ENCODE measurements around the gene TBC1D8. TPM values are rescaled to one million over a fixed set of nuclear protein-coding genes. Genes with fewer than 3 reads are reported as not detected.

The TBC1D8 gene
- total RNA-seq, 1 experiment from 2014 or later, result 5.1 TPM

DNA sequence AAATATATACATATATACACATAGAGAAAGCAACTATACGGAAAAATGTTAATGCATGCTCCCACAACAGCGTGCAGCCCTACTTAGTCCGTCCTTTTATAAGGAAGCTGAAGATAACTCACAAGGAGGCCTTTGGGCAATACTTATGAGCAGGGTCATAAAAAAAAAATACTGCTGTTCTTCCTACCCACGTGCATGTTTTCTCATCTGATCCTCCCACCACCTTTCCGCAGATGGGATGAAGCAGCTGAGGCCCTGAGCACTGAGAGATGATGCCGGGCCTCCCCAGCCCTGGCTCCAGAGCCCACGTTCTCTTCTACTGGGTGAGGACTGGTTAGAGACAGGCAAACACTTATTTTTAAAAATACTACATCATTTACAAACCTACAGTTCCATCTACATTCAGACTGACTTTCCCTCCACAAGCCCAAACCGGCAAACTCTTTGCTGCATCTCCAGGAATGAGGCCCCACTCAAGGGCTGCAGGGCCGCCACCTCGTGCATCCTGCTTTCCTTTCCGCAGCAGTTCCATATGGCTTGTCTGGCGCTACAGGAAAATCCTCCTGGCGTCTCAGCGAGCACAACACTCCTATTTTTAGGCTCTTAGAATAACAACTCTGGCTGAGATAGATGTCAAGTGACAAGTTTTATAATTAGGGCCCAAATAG, 41.6 kb downstream of the TBC1D8 start:
- DNase-seq (ENCODE audit: low spot score), result no peak
- ChIA-PET POLR2A (ENCODE audit: low non-redundant PET) (no interaction called here), CTCF (no interaction called here)
- intact Hi-C loops (cut with micrococcal nuclease; ENCODE audit: unreplicated experiment), result no loop called here
- TF ChIP-seq EZH2 (IDR thresholded peaks at IDR 0.05; ENCODE audit: borderline replicate concordance, low read depth, low read length, poor library complexity, severe bottlenecking), result no peak
- TF ChIP-seq, protein P1, sequence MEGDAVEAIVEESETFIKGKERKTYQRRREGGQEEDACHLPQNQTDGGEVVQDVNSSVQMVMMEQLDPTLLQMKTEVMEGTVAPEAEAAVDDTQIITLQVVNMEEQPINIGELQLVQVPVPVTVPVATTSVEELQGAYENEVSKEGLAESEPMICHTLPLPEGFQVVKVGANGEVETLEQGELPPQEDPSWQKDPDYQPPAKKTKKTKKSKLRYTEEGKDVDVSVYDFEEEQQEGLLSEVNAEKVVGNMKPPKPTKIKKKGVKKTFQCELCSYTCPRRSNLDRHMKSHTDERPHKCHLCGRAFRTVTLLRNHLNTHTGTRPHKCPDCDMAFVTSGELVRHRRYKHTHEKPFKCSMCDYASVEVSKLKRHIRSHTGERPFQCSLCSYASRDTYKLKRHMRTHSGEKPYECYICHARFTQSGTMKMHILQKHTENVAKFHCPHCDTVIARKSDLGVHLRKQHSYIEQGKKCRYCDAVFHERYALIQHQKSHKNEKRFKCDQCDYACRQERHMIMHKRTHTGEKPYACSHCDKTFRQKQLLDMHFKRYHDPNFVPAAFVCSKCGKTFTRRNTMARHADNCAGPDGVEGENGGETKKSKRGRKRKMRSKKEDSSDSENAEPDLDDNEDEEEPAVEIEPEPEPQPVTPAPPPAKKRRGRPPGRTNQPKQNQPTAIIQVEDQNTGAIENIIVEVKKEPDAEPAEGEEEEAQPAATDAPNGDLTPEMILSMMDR (conservative IDR thresholded peaks at IDR 0.05; ENCODE audit: low read depth, low read length), result no peak
- no peak overlapping the region for H3K4me3 ChIP-seq (ENCODE audit: low read depth, low read length, poor library complexity, severe bottlenecking)
- no peaks in the 10 kb centered on the region for H3K27me3 ChIP-seq (replicated peaks; ENCODE audit: insufficient read depth, low read depth, low read length, poor library complexity)
- H3K36me3 ChIP-seq (ENCODE audit: insufficient read depth, low read length, poor library complexity, severe bottlenecking), result no peaks in the 10 kb centered on the region
- H3K4me1 ChIP-seq (ENCODE audit: insufficient read depth, low read length, poor library complexity, severe bottlenecking), result peaks cover 23% of the 10 kb centered on the region
- H3K27ac ChIP-seq (ENCODE audit: low read depth, low read length, poor library complexity, severe bottlenecking), result no peak overlapping the region
- no peaks in the 10 kb centered on the region for H3K9me3 ChIP-seq (ENCODE audit: low read depth, low read length, poor library complexity, severe bottlenecking)
- no TSS peak for BruUV-seq (replicated peaks)

DNA sequence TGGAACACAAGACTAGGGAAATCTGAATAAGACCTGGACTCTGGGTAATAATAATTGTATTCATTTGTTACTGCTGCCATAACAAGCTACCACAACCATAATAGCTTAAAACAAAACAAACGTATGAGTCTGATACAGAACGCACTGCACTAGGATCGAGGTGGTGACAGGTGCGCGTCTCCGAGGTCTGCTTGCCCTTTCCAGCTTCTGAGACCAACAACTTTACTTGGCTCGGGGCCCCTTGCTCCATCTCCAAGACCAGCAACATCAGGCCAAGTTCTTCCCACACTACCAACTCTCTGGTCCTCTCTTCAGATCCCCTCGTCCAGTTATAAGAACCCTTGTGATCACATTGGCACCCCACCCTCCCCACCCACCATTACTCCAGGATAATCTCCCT, 42.8 kb downstream of the TBC1D8 start:
- no peaks in the 10 kb centered on the region for H3K36me3 ChIP-seq (ENCODE audit: insufficient read depth, low read length, poor library complexity, severe bottlenecking)
- TF ChIP-seq EZH2 (IDR thresholded peaks at IDR 0.05; ENCODE audit: borderline replicate concordance, low read depth, low read length, poor library complexity, severe bottlenecking), result no peak
- TF ChIP-seq, protein P1 (conservative IDR thresholded peaks at IDR 0.05; ENCODE audit: low read depth, low read length), result no peak
- ChIA-PET CTCF (no interaction called here), POLR2A (ENCODE audit: low non-redundant PET) (no interaction called here)
- intact Hi-C loops (cut with micrococcal nuclease; ENCODE audit: unreplicated experiment), result no loop called here
- no peak for DNase-seq (ENCODE audit: low spot score)
- H3K4me3 ChIP-seq (ENCODE audit: low read depth, low read length, poor library complexity, severe bottlenecking), result no peak overlapping the region
- no TSS peak for BruUV-seq (replicated peaks)
- no peak overlapping the region for H3K27ac ChIP-seq (ENCODE audit: low read depth, low read length, poor library complexity, severe bottlenecking)
- peaks cover 11% of the 10 kb centered on the region for H3K4me1 ChIP-seq (ENCODE audit: insufficient read depth, low read length, poor library complexity, severe bottlenecking)
- no peaks in the 10 kb centered on the region for H3K9me3 ChIP-seq (ENCODE audit: low read depth, low read length, poor library complexity, severe bottlenecking)
- H3K27me3 ChIP-seq (replicated peaks; ENCODE audit: insufficient read depth, low read depth, low read length, poor library complexity), result no peaks in the 10 kb centered on the region

DNA sequence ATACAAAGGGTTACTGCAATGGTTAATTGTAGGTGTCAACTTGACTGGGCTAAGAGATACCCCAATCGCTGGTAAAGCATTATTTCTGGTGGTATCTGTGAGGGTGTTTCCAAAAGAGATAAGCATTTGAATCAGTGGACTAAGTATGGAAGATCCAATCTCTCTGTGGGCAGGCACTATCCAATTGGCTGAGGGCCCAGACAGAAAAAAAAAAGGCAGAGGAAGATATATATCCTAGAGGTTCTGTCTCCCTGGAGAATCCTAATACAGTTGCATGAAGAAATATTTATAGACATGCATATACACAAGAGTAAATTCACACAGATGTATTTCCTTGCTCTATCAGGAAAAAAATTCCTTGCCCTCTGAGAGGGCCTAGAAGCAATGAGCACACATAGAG, 43.9 kb downstream of the TBC1D8 start:
- intact Hi-C loops (cut with micrococcal nuclease; ENCODE audit: unreplicated experiment), result no loop called here
- BruUV-seq (replicated peaks), result no TSS peak
- H3K27ac ChIP-seq (ENCODE audit: low read depth, low read length, poor library complexity, severe bottlenecking), result no peak overlapping the region
- no peaks in the 10 kb centered on the region for H3K9me3 ChIP-seq (ENCODE audit: low read depth, low read length, poor library complexity, severe bottlenecking)
- CTCF ChIA-PET, result no interaction called here
- TF ChIP-seq, protein P1 (conservative IDR thresholded peaks at IDR 0.05; ENCODE audit: low read depth, low read length), result no peak
- TF ChIP-seq EZH2 (IDR thresholded peaks at IDR 0.05; ENCODE audit: borderline replicate concordance, low read depth, low read length, poor library complexity, severe bottlenecking), result no peak
- no peaks in the 10 kb centered on the region for H3K4me1 ChIP-seq (ENCODE audit: insufficient read depth, low read length, poor library complexity, severe bottlenecking)
- H3K27me3 ChIP-seq (replicated peaks; ENCODE audit: insufficient read depth, low read depth, low read length, poor library complexity), result no peaks in the 10 kb centered on the region
- H3K36me3 ChIP-seq (ENCODE audit: insufficient read depth, low read length, poor library complexity, severe bottlenecking), result no peaks in the 10 kb centered on the region
- no peak overlapping the region for H3K4me3 ChIP-seq (ENCODE audit: low read depth, low read length, poor library complexity, severe bottlenecking)
- POLR2A ChIA-PET (ENCODE audit: low non-redundant PET), result no interaction called here
- DNase-seq (ENCODE audit: low spot score), result peak; percentile 6

Data from A673 (cell line).